Suprapubic skin (tissue), 4 donors: ENCODE results near the gene MYRFL.

Source experiments
- EP300 ChIP-seq: sonication (generic); formaldehyde crosslinking; IDR thresholded peaks from one replicate; pipeline ENCODE4 v1.6.1; 2017; ENCODE audit warnings: antibody characterized with exemption
- POLR2A ChIP-seq, 2 donors: fragments of 450-650 bp; IDR thresholded peaks; one replicate each; pipeline ENCODE4 v1.6.1; 2017; ENCODE audit warnings: antibody characterized with exemption in 2 of 2, mild to moderate bottlenecking in 2 of 2, moderate library complexity in 2 of 2
- POLR2AphosphoS5 ChIP-seq, 3 donors: sonication (generic); formaldehyde crosslinking; IDR thresholded peaks; one replicate each; pipeline ENCODE4 v1.6.1; 2017; ENCODE audit warnings: antibody characterized with exemption in 3 of 3
- TF ChIP-seq, protein P1 (sequence below), 2 donors: fragments of 200-600 bp in 1 of 2; fragments of 450-650 bp in 1 of 2; sonication (generic) in 1 of 2; IDR thresholded peaks; one replicate each; pipeline ENCODE4 v1.5.1; 2016 to 2019; ENCODE audit warnings: antibody characterized with exemption in 2 of 2, mild to moderate bottlenecking in 1 of 2, moderate library complexity in 1 of 2

- no peak for TF ChIP-seq POLR2A (IDR thresholded peaks at IDR 0.05)
- TF ChIP-seq POLR2AphosphoS5 (IDR thresholded peaks at IDR 0.05), result no peak
- TF ChIP-seq, protein P1, sequence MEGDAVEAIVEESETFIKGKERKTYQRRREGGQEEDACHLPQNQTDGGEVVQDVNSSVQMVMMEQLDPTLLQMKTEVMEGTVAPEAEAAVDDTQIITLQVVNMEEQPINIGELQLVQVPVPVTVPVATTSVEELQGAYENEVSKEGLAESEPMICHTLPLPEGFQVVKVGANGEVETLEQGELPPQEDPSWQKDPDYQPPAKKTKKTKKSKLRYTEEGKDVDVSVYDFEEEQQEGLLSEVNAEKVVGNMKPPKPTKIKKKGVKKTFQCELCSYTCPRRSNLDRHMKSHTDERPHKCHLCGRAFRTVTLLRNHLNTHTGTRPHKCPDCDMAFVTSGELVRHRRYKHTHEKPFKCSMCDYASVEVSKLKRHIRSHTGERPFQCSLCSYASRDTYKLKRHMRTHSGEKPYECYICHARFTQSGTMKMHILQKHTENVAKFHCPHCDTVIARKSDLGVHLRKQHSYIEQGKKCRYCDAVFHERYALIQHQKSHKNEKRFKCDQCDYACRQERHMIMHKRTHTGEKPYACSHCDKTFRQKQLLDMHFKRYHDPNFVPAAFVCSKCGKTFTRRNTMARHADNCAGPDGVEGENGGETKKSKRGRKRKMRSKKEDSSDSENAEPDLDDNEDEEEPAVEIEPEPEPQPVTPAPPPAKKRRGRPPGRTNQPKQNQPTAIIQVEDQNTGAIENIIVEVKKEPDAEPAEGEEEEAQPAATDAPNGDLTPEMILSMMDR (IDR thresholded peaks at IDR 0.05), result no peak
- TF ChIP-seq EP300, result no peak
Observed at GRCh38 chr12:69837657-69838415, 12.8 kb downstream of the MYRFL start.
